AG09319 (cell line): ENCODE data around the gene SYNJ2.

Source experiments
- DNase-seq: peaks from one replicate; pipeline ENCODE4 v3.0.0-alpha.2; 2010; ENCODE audit warnings: low read depth; ENCODE audit errors: extremely low read depth
- CTCF ChIP-seq: IDR thresholded peaks from 2 replicates; pipeline ENCODE4 v1.5.1; 2011; ENCODE audit warnings: low read depth, mild to moderate bottlenecking, inconsistent platforms, low read length, moderate library complexity

SYNJ2 gene

GRCh38 chr6:157977176-157977804, 4.4 kb upstream of the SYNJ2 start:
- DNase-seq: no peak
- no peak for TF ChIP-seq CTCF

GRCh38 chr6:157978021-157978783, 3.5 kb upstream of the SYNJ2 start:
- no peak for TF ChIP-seq CTCF
- no peak for DNase-seq

- TF ChIP-seq CTCF: no peak
- DNase-seq: no peak
These were observed 1.2 kb upstream of the SYNJ2 start for GRCh38 chr6:157980288-157981131.

- TF ChIP-seq CTCF: no peak
- no peak for DNase-seq
These were observed 600 bp upstream of the SYNJ2 start for GRCh38 chr6:157981132-157981394.

GRCh38 chr6:157982102-157982562, 469 bp downstream of the SYNJ2 start:
- DNase-seq: no peak
- no peak for TF ChIP-seq CTCF

GRCh38 chr6:157982563-157983405, 1.1 kb downstream of the SYNJ2 start:
- DNase-seq: no peak
- TF ChIP-seq CTCF: peak; percentile 35
